Smooth muscle cell of the brain vasculature (primary cell): Measurements from ENCODE around the gene FLVCR1.
A peak's percentile ranks its signal among the peaks of the same experiment; 100 is the strongest.
"Not testable (repeated sequence)": the region's sequence is repeated elsewhere in the genome, so short reads cannot be mapped to it uniquely, and the experiment has no call there.

ENCODE experiments used
- DNase-seq: peaks from one replicate; pipeline ENCODE4 v3.0.0-alpha.2; 2012; ENCODE audit warnings: low read depth, low spot score

FLVCR1 gene

DNA sequence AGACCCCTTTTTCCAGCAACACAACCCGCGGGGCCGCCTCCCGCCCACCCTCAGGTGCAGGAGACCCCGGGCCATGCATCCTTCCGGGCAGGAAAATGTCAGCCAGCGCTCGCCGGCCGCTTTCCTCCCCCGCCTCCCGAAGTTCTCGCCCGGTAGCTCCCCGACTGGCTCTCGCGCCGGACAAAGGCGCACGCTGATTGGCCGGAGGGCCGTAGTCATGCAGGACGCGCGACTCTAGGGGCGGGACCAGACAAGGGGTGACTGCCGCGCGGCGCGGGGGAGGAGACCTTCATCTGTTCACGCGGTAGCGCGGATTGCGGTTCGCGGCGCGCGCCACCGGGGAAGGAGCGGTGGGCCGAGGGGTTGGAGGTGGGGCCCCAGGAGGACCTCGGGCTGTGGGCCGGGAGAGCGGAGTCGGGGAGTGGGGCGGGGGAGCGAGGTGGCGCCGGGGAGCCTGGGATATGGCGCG, at the start of gene FLVCR1:
FLVCR1 (plus strand) TSS at position 284 of the 469 bp plus-strand sequence; CDS start at position 462, 178 bp downstream.
- DNase-seq, result peak; percentile 85

DNA sequence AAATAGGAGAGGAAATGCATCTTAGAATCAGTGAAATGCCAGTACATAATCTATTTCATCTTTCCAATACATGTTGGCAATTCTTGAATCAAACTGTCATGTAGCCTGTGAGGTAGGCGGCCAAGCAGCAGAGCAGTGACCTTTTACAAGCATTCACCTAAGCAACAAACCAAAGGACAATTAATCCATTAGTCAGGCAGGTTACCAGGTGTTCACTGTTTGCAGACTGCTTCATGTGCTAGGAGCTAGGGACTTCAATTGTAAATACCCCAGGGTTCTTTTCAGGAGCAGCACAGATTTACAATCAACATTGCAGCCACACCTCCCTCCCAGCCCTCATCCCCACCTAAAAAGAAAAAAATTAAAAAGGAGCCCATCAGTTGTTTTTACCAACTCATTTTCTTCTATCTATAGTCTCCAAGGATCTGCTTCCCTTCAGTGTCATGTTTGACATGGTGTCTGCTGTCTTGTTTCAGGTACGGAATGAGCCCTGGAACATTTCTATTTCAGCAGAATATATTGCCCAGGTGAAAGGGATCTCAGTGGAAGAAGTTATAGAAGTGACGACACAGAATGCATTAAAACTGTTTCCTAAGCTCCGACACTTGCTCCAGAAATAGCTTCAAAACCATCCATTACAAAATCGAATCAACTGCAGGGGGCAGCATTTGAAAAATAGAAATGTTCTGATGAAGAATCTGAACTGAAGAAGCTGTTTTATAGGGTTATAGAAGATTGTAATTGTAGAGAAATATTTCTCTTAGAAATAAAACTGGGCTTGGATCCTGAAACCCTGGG, 43.3 kb upstream of the FLVCR1 start:
- DNase-seq, result no peak

DNA sequence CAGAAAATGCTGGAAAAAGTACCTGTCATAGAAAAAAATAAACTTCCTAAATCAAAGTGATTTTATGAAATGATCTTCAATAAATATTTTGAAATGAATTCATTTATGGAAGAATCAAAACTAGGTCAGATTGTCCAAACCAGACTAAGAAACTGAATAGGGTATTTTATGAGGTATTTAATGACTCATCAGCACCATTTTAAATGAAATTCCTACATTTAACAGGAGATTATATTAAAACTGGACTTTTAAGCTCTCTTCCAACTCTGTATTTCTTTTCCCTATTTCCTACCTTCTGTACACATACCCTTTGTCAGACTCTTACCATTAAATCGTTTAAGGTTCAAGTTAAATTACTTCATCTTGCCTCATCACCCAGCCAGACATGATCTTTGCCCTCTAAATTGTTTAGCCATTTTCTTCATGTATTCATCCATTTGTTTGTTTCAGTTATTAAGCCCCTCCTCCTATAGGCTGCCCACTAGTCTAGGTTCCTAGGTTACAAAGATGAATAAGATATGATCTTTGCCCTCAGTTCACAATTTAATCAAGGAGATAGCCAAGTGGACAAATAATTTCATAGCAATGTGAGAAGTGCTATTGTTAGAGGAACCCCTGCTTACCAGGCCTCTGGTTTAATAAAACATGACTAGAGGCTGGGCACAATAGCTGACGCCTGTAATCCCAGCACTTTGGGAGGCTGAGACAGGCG, 41.4 kb upstream of the FLVCR1 start:
- DNase-seq, result no peak

DNA sequence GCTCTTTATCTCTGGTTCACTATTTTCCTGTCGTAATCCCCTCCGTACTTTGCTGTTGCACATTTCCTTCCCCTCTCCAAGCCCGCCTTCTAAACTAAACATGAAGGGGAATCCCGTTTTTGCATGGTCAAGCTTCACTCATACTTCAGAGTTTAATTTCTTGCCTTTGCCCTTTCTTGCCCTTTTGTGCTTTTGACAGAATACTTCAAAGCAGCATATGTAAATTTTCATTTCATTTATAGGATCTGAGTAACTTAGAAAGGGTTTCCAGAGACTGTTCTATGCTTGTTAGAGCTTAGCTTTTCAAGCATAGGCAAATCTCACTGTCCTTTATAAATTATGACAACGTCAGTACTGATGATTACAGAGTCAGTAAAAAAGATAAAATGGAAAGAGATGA, 38.3 kb upstream of the FLVCR1 start:
- no peak for DNase-seq

DNA sequence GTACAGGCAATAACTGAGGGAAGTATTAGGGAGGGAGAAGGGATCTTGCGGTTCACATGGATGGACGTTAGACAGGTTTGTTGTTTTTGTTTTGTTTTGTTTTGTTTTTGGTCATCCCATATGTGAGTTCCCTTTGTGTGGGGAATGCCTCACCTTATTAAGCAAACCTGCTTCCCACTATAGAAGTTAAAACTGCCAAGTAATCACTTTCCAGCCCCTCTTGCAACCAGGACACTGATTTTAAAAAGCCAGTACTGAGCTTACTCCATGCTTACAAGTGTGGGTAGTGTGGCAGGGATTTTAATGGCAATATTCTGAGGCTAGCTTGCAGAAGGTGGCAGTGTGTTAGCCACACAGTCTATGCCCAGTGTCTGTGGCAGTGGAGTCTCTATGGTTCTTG, 37.1 kb upstream of the FLVCR1 start:
- DNase-seq, result no peak

DNA sequence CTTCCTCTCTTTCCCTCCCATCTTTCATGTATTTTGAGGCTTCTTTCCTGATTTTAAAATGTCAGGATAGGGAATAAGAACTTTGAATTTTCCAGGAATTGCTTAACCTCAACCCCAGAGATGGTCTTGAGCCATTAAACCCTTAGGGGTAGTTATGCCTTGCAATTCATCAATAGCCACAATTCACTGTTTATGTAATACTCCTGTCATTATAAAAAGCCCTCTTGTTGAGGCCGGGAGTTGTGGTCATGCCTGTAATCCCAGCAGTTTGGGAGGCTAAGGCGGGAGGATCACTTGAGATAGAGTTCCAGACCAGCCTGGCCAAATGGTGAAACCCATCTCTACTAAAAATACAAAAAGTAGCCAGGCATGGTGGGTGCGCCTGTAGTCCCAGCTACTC, 35.1 kb upstream of the FLVCR1 start:
- DNase-seq, result no peak

DNA sequence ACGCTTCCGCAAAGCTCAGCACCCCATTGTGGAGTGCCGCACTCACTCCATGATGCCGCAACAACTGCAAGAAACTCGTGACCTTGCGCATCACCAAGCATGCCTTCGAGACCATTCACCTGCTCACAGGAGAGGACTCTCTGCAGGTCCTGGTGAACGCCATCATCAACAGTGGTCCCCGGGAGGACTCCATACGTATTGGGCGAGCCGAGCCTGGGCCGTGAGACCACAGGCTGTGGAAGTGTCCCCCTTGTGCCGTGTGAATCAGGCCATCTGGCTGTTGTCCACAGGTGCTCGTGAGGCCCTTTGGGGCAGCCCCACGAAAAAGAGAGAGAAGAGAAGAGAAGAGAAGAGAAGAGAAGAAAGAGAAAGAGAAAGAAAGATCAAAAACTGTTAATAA, 33.9 kb upstream of the FLVCR1 start:
- DNase-seq, result no peak

DNA sequence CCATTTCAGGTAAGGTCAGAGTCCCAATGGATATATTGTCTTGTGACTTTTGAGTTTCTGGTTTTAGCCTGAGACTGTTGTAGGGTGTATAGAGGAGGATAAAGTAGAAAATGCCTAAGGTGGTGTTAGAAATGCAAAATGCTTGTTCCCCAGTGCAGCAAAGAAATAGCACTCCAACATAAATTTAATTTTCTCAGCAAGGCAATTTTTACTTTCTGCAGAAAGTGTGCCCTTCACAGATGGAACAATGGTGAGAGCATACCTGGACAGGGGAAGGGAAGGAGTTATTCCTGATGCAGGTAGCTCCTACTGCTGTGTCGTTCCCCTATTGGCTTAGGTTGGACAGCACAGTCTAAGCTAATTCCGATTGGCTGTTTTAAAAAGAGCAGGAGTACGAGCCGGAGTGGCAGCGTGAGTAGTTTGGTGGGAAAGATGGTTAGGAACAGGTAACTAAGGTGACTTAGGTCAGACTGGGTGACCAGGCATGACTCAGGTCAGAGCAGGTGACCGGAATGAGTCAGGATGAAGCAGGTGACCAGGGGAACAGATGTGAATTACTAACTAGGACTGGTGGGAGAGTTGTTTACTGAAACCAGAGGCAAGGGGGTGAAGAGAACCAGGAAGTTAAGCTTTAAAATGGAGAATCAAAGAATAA, 32.1 kb upstream of the FLVCR1 start:
- no peak for DNase-seq

DNA sequence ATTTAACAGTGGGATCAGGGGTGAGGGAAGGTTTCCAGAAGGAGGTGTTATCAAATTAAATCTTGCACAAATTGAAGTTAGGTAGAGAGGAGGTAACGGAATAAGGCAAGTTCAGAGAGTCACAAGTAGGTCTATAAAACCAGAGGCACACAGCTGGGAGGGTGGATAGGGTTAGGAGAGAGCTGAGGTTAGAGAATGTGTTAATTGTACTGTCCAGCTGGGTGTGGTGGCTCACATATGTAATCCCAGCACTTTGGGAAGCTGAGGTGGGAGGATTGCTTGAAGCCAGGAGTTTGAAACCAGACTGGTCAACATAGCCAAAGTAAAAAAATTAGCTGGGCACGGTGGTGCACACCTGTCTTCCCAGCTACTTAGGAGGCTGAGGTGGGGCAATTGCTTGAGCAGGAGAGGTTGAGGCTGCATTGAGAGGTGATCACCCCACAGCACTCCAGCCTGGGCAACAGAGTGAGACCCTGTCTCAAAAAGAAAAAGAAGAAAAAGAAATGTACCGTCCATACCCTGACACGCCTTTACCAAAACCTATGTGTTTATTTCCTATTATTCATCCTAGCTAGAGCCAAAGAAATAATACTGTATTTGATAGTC, 30.8 kb upstream of the FLVCR1 start:
- no peak for DNase-seq

DNA sequence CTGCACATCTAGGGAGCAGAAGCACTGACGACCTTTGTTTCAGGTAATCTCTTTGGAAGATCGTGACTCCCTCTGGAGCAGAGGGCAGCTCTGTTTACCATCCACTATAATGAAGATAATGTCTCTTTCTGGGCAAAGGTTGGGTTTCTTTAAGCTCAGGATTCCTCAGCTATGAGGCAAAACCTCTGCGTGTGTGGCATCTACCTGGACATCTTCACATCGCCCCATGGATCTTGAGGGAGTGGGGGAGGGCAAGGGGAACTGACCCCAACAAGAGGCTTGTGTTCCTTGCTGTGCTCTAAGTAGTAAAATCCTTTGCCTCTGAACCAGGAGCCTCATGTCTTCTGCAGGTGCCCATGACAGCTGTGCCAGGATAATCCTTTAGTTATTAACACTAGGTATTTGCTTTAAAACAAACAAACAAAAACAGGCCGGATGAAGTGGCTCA, 30.2 kb upstream of the FLVCR1 start:
- no peak for DNase-seq

DNA sequence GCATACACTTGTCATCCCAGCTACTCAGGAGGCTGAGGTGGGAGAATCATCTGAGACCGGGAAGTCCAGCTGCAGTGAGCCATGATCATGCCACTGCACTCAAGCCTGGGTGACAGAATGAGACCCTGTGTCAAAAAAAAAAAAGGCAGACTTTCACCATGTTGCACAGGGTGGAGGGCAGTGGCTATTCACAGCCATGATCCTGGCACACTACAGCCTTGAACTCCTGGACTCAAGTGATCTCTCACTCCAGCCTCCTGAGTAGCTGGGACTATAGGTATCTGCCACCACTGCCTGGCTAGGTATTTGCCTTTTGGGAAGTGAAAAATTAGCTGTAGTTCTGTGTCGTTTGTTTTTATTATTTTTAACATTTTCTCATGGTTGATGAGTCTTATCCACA, 29.7 kb upstream of the FLVCR1 start:
- no peak for DNase-seq

DNA sequence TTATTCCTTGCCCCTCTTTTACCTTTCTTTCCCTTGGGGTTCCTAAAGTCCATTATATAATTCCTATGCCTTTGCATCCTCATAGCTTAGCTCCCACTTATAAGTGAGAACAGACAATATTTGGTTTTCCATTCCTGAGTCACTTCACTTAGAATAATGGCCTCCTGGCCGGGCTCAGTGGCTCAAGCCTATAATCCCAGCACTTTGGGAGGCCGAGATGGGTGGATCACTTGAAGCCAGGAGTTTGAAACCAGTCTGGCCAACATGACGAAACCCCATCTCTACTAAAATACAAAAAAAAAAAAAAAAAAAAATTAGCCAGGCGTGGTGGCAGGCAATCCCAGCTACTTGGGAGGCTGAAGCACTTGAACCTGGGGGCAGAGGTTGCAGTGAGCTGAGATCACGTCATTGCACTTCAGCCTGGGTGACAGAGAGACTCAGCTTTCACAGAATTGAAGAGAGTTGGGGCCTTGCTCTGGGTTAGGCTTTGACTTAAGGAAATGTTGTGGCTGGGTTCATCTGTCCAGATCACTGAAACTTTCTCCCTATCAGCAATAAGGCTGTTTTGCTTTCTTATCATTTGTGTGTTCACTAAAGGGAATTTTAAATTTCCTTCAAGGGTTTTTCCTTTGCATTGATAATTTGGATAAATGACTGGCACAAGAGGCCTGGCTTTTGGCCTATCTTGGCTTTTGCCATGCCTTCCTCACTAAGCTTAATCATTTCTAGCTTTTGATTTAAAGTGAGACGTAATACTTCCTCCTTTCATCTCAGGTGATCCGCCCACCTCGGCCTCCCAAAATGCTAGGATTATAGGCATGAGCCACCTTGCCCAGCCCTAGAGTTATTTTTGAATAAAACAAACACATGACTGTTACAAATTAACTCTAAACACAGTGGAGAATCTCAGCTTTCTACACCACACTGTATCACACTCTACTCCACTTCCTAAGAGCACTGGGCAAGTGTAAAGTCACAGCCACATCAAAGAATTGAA, 24.6 kb upstream of the FLVCR1 start:
- not testable (repeated sequence) for DNase-seq

DNA sequence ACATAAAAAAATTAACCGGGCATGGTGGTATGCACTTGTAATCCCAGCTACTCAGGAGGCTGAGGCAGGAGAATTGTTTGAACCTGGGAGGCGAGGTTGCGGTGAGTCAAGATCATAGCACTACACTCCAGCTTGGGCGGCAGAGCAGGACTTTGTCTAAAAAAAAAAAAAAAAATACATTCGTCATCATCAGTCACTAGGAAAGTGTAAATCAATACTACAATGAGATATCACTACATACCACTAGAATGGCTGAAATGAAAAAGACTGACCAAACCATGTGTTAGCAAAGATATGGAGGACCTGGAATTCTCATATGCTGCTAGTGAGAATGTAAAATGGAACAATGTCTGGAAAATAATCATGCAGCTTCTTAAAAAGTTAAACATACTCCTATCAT, 19.9 kb upstream of the FLVCR1 start:
- no peak for DNase-seq

DNA sequence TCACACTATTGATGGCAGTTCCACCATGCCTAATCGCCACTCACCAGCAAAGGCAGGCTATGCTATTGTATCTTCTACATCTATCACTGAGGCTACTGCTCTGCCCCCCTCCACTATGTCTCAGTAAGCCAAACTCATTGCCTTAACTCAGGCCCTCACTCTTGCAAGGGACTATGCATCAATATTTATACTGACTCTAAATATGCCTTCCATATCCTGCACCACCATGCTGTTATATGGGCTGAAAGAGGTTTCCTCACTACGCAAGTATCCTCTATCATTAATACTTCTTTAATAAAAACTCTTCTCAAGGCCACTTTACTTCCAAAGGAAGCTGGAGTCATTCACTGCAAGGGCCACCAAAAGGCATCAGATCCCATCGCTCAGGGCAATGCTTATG, 13.6 kb upstream of the FLVCR1 start:
- DNase-seq, result not testable (repeated sequence)

DNA sequence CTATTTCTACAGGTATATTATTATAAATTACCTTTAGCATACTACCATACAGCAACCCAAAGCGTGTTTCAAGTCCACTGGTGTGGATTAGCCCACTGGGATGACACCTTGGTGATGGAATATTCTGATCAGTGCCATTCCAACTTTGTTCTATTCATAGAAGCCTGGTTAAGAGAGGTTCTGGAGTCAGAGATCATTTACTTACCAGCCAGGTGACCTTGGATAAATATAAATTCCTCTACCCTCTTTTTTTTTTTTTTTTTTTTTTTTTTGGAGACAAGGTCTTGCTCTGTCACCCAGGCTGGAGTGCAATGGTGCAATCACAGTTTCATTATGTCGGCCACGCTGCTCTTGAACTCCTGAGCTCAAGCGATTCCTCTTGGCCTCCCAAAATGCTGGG, 10.5 kb upstream of the FLVCR1 start, which contains the start of gene SPATA45:
SPATA45 (minus strand) TSS at position 101 of the 400 bp plus-strand sequence. CDS start 11,500 bp downstream, outside the sequence.
- no peak for DNase-seq

DNA sequence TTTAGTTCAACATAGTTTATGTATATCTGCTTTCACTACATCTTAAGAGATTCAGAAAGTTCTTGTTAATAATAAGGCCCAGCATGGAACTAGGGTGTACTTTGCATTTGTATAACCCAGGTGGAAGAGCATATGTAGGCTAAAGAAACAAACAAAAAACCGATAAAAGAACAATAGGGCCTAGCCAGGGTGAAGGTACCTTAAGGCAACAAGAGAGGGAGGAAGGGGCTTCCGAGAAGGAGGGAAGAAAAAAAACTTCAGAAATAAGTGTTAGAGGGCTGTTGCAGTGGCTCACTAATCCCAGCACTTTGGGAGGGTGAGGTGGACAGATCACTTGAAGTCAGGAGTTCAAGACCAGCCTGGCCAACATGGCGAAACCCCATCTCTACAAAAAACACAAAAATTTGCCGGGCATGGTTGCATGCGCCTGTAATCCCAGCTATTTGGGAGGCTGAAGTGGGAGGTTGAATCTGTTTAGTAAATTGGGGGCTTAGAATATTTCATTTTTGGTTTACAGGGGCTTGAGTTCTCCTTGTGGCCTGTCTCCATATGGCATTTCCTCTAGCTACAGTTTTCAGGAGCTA, 5.9 kb upstream of the FLVCR1 start:
- no peak for DNase-seq

DNA sequence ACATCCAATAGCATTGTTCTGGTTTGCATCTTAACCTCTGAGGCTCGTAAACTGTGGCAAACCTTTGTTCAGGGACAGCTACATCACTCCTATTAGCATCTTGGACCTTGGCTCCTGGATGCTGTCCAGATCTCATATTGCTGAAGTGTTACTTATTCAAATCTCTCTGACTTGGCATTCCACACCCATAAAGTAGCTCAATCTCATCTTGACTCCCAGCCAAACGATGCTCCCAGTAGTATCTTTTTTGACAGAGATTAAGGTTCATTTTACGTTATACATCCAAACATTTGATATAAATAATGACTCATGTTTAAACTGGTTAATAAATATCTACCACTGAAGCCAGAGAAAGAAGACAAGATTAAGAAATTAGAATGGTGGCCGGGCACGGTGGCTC, 4.4 kb upstream of the FLVCR1 start:
- DNase-seq, result no peak

DNA sequence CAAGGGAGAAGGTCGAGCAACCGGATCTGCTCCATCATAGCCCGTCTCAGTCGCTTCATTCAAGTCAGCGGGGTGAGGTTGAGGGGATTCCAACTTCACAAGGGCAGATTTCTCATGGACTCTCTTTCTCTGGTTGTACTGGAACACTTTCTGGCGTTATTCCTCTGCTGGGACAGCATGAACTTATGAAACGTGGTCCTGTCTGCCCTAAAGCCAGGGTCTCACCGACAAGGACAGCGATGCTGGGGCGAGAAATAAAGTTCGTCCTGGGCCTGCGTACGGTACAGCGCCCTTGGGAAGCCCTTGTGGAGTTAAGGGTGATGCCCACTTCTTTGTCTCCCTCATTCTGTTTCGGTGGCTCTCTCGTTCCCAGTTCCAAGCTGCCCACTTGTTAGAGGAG, 1.3 kb upstream of the FLVCR1 start:
- no peak for DNase-seq

DNA sequence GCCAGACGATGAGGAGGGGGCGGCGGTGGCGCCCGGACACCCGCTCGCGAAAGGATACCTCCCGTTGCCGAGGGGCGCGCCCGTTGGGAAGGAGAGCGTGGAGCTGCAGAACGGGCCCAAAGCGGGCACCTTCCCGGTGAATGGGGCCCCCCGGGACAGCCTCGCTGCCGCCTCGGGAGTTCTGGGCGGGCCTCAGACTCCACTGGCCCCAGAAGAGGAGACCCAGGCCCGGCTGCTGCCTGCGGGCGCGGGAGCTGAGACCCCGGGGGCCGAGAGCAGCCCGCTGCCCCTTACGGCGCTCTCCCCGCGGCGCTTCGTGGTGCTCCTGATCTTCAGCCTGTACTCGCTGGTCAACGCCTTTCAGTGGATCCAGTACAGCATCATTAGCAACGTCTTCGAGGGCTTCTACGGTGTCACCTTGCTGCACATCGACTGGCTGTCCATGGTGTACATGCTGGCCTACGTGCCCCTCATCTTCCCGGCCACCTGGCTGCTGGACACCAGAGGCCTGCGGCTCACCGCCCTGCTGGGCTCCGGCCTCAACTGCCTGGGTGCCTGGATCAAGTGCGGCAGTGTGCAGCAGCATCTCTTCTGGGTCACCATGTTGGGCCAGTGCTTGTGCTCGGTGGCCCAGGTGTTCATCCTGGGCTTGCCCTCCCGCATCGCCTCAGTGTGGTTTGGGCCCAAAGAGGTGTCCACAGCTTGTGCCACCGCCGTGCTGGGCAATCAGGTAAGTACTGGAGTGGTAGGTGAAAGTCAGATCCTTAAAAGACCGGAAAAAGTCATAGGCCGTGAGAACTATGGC, 588 bp downstream of the FLVCR1 start:
- no peak for DNase-seq
